CD4-positive, alpha-beta T cell treated with Interleukin-12 subunit alpha and Interleukin-12 subunit beta, for 1 hour (primary cell): ENCODE results near the gene TK1.

Experiments used
- DNase-seq: peaks from one replicate; pipeline ENCODE4 v3.0.0-alpha.2; 2020

TK1 gene

DNA sequence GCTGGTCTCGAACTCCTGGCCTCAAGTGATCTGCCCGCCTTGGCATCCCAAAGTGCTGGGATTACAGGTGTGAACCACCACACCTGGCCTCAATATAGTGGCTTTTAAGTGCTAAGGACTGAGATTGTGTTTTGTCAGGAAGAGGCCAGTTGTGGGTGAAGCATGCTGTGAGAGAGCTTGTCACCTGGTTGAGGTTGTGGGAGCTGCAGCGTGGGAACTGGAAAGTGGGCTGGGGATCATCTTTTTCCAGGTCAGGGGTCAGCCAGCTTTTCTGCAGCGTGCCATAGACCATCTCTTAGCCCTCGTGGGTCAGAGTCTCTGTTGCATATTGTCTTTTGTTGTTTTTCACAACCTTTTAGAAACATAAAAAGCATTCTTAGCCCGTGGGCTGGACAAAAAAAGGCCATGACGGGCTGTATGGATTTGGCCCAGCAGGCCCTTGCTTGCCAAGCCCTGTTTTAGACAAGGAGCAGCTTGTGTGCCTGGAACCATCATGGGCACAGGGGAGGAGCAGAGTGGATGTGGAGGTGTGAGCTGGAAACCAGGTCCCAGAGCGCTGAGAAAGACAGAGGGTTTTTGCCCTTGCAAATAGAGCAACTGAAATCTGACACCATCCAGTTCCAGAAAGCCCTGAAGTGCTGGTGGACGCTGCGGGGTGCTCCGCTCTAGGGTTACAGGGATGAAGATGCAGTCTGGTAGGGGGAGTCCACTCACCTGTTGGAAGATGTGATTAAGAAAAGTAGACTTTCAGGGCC, 32.7 kb upstream of the TK1 start:
- no peak for DNase-seq

DNA sequence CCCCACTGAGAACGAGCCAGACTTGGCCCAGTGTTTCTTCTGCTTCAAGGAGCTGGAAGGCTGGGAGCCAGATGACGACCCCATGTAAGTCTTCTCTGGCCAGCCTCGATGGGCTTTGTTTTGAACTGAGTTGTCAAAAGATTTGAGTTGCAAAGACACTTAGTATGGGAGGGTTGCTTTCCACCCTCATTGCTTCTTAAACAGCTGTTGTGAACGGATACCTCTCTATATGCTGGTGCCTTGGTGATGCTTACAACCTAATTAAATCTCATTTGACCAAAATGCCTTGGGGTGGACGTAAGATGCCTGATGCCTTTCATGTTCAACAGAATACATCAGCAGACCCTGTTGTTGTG, 27.8 kb upstream of the TK1 start:
- no peak for DNase-seq

DNA sequence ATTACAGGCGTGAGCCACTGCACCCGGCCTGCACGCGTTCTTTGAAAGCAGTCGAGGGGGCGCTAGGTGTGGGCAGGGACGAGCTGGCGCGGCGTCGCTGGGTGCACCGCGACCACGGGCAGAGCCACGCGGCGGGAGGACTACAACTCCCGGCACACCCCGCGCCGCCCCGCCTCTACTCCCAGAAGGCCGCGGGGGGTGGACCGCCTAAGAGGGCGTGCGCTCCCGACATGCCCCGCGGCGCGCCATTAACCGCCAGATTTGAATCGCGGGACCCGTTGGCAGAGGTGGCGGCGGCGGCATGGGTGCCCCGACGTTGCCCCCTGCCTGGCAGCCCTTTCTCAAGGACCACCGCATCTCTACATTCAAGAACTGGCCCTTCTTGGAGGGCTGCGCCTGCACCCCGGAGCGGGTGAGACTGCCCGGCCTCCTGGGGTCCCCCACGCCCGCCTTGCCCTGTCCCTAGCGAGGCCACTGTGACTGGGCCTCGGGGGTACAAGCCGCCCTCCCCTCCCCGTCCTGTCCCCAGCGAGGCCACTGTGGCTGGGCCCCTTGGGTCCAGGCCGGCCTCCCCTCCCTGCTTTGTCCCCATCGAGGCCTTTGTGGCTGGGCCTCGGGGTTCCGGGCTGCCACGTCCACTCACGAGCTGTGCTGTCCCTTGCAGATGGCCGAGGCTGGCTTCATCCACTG, 27.3 kb upstream of the TK1 start, which contains the start of gene BIRC5:
TSS of gene BIRC5 (plus strand) at position 238 of the 690 bp plus-strand sequence. CDS start at position 302, 64 bp downstream.
- peak; percentile 89 for DNase-seq

DNA sequence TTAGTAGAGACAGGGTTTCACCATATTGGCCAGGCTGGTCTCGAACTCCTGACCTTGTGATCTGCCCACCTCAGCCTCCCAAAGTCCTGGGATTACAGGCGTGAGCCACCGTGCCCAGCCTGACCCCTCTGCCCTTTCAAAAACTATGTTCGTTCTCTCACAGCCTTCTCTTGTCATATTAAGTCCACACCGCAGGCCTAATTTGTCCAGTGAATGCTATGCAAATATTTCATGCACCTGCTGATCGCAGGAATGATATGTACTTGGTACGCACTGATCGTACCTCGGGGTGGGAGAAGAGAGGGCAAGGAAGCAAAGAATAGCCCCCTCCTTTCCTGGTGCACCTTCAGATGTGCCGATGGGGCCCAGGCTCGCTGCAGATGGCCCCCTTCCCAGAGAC, 24.2 kb upstream of the TK1 start:
- DNase-seq = no peak

GRCh38 chr17:78210111-78210510, 23.3 kb upstream of the TK1 start:
- DNase-seq = no peak

DNA sequence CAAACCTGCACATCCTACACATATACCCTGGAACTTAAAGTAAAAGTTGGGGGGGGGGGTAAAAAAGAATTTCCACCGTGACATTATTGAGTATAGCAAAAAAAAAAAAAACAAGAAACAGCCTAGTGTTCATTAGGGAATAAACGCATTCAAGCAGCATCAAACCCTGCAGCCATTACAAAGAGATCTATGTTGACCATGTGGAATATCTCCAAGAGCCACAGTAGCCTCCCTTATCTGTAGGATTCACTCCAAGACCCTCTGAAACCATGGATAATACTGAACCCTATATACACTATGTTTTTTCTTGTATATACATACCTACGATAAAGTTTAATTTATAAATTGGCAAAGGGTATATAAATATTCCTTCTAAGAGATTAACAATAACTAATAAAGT, 21.6 kb upstream of the TK1 start:
- DNase-seq = no peak

- no peak for DNase-seq
Observed at GRCh38 chr17:78206298-78206697, 19.4 kb upstream of the TK1 start.

DNA sequence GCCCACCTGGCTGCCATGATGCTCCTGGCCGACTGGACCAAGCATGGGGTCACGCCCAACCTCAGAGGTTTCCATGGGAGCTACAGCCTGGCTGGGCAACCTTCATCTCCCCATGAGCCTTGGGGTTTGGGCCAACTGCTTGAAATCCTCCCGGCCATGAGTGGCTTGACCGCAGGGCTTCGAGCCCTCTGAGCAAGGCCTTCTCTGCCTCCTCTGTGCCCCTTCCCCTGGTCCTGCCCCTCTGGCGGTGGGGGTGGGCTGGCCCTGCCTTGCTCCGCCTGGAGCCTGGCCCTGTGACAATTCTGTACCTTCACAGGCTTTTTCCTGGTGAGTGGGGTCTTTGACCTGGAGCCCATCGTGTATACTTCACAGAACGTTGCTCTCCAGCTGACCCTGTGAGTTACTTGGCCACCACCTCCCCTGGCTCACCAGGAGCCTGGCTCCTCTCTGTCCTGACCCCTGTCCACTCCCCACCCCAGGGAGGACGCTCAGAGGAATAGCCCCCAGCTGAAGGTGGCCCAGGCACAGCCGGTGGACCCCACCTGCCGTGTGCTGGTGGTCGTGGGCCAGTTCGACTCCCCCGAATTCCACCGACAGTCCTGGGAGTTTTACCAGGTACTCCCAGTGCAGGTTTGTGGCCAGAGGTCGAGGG, 18.4 kb upstream of the TK1 start:
- no peak for DNase-seq

DNA sequence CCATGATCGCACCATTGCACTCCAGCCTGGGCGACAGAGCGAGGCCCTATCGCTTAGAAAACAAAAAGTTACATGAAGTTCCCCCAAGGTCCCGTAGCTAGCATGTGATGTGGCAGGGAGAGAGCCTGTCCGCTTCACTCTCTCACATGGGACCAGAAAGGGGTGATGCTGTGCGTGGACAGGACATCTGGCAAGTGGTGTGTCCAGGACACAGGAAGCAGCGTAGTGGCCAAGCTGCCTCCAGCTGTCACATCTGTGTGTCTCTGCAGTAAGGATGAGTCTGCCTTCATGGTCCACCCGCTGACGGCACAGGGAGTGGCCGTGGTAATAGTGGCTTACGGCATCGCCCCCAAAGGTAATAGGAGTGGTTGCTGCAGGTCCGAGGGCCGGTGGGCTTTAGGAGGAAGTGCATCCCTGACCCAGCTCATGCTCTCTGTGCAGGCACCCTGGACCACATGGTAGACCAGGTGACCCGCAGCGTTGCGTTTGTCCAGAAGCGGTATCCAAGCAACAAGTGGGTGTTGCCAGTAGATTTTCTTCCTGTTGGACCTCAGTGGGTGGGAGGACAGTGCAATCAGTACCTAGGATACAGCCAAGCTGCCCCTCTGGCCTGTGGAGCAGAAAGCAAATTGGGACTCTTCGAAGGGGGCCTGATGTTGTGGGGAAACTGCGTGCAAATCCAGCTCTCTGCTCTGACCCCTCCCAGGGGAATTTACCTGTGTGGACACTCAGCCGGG, 17.7 kb upstream of the TK1 start:
- DNase-seq = no peak

DNA sequence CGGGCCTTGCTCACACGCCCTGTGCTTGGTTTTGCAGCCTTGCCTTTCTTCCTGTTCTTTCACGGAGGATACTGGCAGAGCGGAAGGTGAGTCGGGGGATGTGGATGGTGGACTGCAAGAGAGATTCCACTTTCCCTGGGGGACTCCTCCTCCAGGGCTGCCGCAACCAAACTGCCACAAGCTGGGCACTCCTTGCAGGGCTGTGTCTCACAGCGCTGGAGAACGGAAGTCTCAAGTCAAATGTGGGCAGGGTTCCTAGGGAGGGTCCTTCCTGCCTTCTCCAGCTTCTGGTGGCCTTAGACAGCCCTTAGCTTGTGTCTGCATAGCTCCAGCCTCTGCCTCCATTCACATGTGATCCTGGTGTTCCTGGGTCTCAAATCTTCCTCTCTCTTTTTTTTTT, 15.8 kb upstream of the TK1 start:
- no peak for DNase-seq

GRCh38 chr17:78200451-78200850, 13.6 kb upstream of the TK1 start:
- no peak for DNase-seq

GRCh38 chr17:78197147-78197832, 10.4 kb upstream of the TK1 start:
- DNase-seq = no peak

DNA sequence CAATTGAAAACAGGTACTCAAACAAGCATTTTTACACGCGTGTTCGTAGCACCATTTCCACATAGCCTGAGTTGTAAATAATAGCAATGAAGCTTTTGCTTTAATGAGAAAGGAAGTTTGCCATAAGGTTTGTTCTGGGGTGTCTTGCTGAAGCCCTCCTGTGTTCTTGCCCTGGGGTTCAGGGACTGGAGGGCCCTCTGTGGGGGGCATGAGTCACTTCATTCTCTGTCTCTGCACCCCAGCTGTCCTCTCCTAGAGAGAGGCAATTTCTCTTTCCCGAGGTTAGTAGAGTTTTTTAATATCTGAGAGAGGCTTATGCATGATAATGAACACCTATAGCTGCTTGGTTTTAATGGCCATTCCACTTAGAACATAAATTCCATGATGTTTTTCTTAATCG, 9.9 kb upstream of the TK1 start:
- DNase-seq = no peak

DNA sequence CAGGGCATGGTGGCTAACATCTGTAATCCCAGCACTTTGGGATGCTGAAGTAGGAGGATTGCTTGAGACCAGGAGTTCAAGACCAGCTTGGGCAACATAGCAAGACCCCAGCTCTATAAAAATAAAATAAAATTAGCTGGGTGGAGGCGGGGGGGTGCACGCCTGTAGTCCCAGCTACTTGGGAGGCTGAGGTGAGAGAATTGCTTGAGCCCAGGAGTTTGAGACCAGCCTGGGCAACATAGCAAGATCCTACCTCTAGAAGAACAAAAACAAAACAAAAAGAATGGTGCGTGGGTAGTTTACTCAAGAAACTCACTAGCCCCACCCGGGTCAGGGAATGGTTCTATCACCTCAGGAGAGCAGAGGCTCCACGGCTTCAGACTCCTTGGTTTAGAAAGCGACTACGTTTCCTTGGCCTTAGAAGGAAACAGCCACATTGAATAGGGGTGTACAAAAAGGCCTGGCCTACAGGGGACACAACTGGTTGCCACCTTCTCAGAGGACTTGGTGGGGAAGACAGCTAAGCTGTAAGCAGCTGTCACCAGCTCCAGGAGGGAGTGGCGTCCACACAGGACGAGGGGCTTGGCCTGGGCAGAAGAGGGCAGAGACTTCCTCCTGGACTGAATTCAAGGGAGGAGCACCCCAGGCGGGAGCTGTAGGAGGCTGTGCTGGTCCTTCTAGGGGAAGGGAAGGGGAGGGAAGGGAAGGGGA, 716 bp downstream of the TK1 start:
- DNase-seq = no peak

- no peak for DNase-seq
Observed at GRCh38 chr17:78184868-78185267, 2.0 kb downstream of the TK1 start.

DNA sequence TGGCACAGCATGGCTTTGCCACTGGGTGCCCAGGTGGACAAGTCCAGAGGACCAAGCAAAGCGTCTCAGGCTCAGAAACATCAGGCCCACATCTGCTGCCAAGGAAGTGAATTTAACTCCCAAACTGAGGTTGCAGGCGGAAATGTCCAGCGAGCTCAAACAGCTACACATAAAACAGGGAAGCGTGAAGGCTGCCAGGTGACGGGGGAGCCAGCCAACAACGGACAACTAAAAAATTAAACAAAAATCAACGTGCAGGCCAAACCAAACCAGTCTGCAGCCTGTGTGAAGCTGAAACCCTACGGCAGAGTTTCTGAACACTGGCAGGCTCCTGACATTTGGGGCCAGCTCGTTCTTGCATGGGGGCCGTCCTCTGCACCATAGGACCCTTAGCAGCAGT, 2.5 kb downstream of the TK1 start:
- DNase-seq = no peak

GRCh38 chr17:78183916-78184315, 2.9 kb downstream of the TK1 start:
- DNase-seq = no peak

DNA sequence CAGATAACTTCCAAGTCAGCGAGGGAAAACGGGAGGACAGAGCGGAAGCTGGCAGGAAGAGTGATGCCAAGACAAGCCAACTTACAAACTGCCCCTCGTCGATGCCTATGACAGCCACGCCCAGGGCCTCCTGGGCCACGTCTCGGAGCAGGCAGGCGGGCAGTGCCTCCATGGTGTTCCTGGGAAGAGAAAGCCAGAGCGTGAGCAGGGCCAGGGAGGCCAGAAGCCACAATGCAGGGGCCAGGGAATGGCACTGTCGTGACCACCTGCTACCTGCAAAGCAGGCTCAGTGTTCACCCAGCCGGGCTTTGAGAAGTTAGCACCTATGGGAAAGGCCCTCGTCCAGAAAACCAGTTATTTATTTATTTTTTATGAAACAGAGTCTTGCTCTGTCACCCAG, 4.3 kb downstream of the TK1 start:
- no peak for DNase-seq

DNA sequence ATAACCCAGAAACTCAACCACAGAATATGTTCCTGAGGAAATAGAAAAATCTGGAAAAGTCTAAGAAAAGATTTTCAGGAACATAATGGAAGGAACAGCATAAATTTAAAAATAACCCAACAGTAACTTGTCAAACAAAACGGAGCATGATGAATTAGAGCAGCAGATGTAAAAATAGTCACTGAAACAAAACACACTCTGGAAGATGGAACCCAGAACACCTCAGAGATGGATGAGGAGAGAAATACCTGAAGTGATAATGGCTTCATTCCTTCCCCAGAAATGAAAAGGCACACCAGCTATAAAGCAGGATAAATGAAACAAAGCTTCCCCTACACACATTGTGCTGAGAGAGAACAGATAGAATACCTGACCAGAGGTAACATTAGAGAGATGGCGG, 6.3 kb downstream of the TK1 start:
- no peak for DNase-seq

- no peak for DNase-seq
Observed at GRCh38 chr17:78180083-78180482, 6.8 kb downstream of the TK1 start.

DNA sequence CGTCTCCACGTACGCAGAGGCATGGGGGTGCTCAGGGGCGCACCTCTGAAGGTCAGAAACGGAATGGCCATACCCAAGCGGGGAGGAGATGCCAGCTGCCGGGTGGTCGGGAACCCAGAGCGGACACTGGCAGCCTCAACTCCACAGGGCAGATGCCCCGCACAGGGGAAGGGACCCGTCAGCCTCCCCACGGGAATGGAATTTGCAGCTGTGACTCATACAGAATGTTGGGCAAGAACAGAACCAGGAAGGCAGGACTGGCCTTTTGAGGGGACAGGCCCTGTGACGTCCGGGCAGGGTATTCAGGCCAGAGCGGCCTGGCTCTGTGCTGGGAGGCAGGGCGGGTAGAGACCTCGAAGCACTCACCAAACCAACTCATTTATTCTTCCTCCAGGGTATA, 7.5 kb downstream of the TK1 start:
- DNase-seq = no peak

DNA sequence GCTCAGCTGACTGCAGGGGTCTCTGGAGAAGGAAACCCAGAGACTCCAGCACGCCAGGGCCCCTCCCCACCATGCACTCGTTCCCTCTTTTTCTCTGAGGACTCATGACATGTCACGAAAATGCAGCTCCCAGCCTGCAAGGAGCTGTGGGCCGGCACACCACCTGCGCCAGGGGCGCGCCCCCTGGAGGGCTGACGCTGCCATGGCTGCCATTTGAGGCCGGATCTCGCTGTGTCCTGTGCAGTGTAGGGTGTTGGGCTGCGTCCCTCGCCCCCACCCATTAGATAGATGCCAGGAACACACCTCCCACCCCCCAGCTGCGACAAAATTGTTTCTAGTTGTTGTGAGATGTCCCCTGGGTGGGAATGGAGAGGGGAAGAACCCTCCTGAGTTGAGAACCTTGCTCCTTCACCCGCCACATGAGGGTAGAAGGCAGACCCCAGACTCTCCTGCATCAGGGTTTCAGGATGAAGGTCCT, 10.3 kb downstream of the TK1 start:
- DNase-seq = peak; percentile 80
